ENCODE measurements around the gene TRPC4AP. TPM values are rescaled to one million over a fixed set of nuclear protein-coding genes. Genes with fewer than 3 reads are reported as not detected.

The TRPC4AP gene
- polyA plus RNA-seq, 4 donors: 68.6 to 73.6 (median 69.3) TPM

Other genes starting within 250 kb of the TRPC4AP start
- 10 to 100 TPM; 18.0 to 25.5 (median 21.1) TPM for gene GGT7, start 220.0 kb downstream of the TRPC4AP start, polyA plus RNA-seq (ENCODE audit: insufficient read length in 4 of 4)
- gene ACSS2, start 216.2 kb downstream of the TRPC4AP start, polyA plus RNA-seq (ENCODE audit: insufficient read length in 4 of 4): 10 to 100 TPM; 38.4 to 44.5 (median 40.4) TPM
- 10 to 100 TPM; 55.7 to 60.1 (median 58.0) TPM for gene GSS, start 137.0 kb downstream of the TRPC4AP start, polyA plus RNA-seq (ENCODE audit: insufficient read length in 4 of 4)
- gene MYH7B, start 136.9 kb downstream of the TRPC4AP start, polyA plus RNA-seq (ENCODE audit: insufficient read length in 4 of 4): 1 to 10 TPM in 3 of 4 donors, under 1 TPM in 1; 0.79 to 1.9 (median 1.3) TPM
- gene EDEM2, start 54.5 kb upstream of the TRPC4AP start, polyA plus RNA-seq (ENCODE audit: insufficient read length in 4 of 4): 10 to 100 TPM; 16.1 to 18.7 (median 17.2) TPM
- 10 to 100 TPM in 1 of 4 donors, 1 to 10 TPM in 3; 7.6 to 13.0 (median 8.9) TPM for gene PROCR, start 79.3 kb upstream of the TRPC4AP start, polyA plus RNA-seq (ENCODE audit: insufficient read length in 4 of 4)
- gene MMP24, start 133.9 kb upstream of the TRPC4AP start, polyA plus RNA-seq (ENCODE audit: insufficient read length in 4 of 4): 1 to 10 TPM; 1.6 to 2.1 (median 1.8) TPM
- 10 to 100 TPM; 29.3 to 53.2 (median 41.5) TPM for gene MMP24OS, start 185.3 kb upstream of the TRPC4AP start, polyA plus RNA-seq (ENCODE audit: insufficient read length in 4 of 4)
- gene EIF6, start 192.0 kb upstream of the TRPC4AP start, polyA plus RNA-seq (ENCODE audit: insufficient read length in 4 of 4): 100 to 1,000 TPM; 123 to 173 (median 137) TPM
- gene FAM83C, start 199.6 kb upstream of the TRPC4AP start, polyA plus RNA-seq (ENCODE audit: insufficient read length in 4 of 4): under 1 TPM in 3 of 4 donors, not detected in 1; 0.06 to 0.07 (median 0.06) TPM

Measured in right renal pelvis (tissue), 4 donors.